HL-60 (cell line): ENCODE results near the gene PHF21B.
A peak's percentile ranks its signal among the peaks of the same experiment; 100 is the strongest.

ENCODE experiments used
- DNase-seq, 2 experiments: peaks; one replicate each; pipeline ENCODE4 v3.0.0-alpha.2; 2010 to 2020; ENCODE audit warnings: low read depth in 1 of 2, low spot score in 1 of 2
- H3K27ac ChIP-seq: fragments of 250-450 bp; sonication (Bioruptor Pico); replicated peaks from 2 replicates; pipeline ENCODE4 v1.5.1; 2020; ENCODE audit warnings: mild to moderate bottlenecking, moderate library complexity
- H3K27me3 ChIP-seq: fragments of 250-450 bp; sonication (Bioruptor Pico); 2 replicates; pipeline ENCODE4 v1.5.1; 2021; ENCODE audit warnings: mild to moderate bottlenecking, moderate library complexity; ENCODE audit not compliant: insufficient read depth, poor library complexity, severe bottlenecking
- H3K4me3 ChIP-seq: replicated peaks from 2 replicates; pipeline ENCODE4 v1.5.1; 2011; ENCODE audit warnings: mild to moderate bottlenecking, control low read depth, low read length; ENCODE audit not compliant: insufficient read depth
- GABPA ChIP-seq: IDR thresholded peaks from 2 replicates; pipeline ENCODE4 v1.6.1; 2012; ENCODE audit warnings: low read depth
- POLR2AphosphoS5 ChIP-seq: IDR thresholded peaks from 2 replicates; pipeline ENCODE4 v1.6.1; 2012; ENCODE audit warnings: low read depth
- REST ChIP-seq: IDR thresholded peaks from 2 replicates; pipeline ENCODE4 v1.6.1; 2012; ENCODE audit warnings: low read depth; ENCODE audit not compliant: insufficient replicate concordance
- SPI1 ChIP-seq: IDR thresholded peaks from 2 replicates; pipeline ENCODE4 v1.6.1; 2012; ENCODE audit warnings: low read depth, mild to moderate bottlenecking, borderline replicate concordance
- TF ChIP-seq, protein P1 (sequence below): IDR thresholded peaks from one replicate; pipeline ENCODE4 v1.5.1; 2011; ENCODE audit warnings: low read length, control low read depth, inconsistent platforms; ENCODE audit not compliant: insufficient read depth

The PHF21B gene

DNA sequence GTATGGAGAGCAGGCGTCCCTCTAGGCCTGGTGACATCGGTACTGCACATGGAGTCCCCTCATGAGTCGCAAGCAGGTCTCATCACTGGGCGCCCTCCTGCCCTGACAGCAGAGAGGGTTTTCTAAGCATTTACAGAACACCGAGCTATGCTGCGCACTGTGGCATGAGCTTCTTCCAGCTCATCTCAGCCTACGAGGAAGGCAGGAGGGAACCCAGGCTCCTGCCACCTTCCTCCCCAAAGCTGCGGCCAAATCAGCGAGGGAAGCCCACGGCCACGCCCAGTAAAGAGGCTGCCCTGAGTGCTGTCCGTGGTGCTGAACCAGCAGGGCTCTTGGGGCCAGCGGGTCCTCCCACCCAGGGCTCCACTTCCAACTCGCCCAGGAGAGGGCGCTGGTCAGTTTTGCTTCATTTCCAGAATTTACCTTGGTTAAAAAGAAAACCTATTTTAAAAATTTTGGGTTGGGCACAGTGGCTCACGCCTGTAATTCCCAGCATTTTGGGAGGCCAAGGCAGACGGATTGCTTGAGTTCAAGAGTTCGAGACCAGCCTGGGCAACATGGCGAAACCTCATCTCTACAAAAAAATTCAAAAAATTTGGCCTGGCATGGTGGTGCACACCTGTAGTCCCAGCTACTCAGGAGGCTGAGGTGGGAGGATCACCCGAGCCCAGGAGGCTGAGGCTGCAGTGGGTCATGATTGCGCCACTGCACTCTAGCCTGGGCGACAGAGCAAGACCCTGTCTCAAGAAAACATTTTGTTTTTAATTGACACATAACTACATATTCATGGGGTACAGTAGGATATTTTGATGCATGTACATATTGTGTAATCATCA lies 34.2 kb downstream of the PHF21B start:
- TF ChIP-seq SPI1 (no peak), GABPA (no peak), REST (peak; percentile 99), POLR2AphosphoS5 (no peak)
- TF ChIP-seq, protein P1, sequence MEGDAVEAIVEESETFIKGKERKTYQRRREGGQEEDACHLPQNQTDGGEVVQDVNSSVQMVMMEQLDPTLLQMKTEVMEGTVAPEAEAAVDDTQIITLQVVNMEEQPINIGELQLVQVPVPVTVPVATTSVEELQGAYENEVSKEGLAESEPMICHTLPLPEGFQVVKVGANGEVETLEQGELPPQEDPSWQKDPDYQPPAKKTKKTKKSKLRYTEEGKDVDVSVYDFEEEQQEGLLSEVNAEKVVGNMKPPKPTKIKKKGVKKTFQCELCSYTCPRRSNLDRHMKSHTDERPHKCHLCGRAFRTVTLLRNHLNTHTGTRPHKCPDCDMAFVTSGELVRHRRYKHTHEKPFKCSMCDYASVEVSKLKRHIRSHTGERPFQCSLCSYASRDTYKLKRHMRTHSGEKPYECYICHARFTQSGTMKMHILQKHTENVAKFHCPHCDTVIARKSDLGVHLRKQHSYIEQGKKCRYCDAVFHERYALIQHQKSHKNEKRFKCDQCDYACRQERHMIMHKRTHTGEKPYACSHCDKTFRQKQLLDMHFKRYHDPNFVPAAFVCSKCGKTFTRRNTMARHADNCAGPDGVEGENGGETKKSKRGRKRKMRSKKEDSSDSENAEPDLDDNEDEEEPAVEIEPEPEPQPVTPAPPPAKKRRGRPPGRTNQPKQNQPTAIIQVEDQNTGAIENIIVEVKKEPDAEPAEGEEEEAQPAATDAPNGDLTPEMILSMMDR = peak; percentile 62
- no peak overlapping the region for H3K4me3 ChIP-seq
- no peaks in the 10 kb centered on the region for H3K27me3 ChIP-seq
- no peak overlapping the region for H3K27ac ChIP-seq
- peak; percentile 53 to 82 for DNase-seq

- TF ChIP-seq GABPA (no peak), REST (no peak), POLR2AphosphoS5 (no peak), SPI1 (no peak)
- TF ChIP-seq, protein P1 = no peak
- Histone ChIP-seq H3K4me3 (no peak overlapping the region), H3K27me3 (no peaks in the 10 kb centered on the region), H3K27ac (no peak overlapping the region)
- DNase-seq = no peak
Measured at GRCh38 chr22:44974454-44974853, 35.4 kb downstream of the PHF21B start.

- no peak overlapping the region for H3K27ac ChIP-seq
- H3K27me3 ChIP-seq = no peaks in the 10 kb centered on the region
- DNase-seq = no peak
- no peak for TF ChIP-seq REST
- no peak for TF ChIP-seq GABPA
- no peak for TF ChIP-seq POLR2AphosphoS5
- TF ChIP-seq SPI1 = no peak
- TF ChIP-seq, protein P1 = no peak
- no peak overlapping the region for H3K4me3 ChIP-seq
Measured at GRCh38 chr22:44973829-44974228, 36.0 kb downstream of the PHF21B start.
